Neural cell (in vitro differentiated cells): ENCODE results near the gene KLF12. TPM values are rescaled to one million over a fixed set of nuclear protein-coding genes. Genes with fewer than 3 reads are reported as not detected.
A peak's percentile ranks its signal among the peaks of the same experiment; 100 is the strongest.

Experiments used
- H2AFZ ChIP-seq: fragments of 200-600, 300-800 bp; sonication (generic), shearing (Covaris generic); 2 replicates; pipeline ENCODE4 v1.6.0; 2014; ENCODE audit warnings: low read depth, mild to moderate bottlenecking, antibody characterized with exemption, low read length, moderate library complexity
- H3F3A ChIP-seq: fragments of 200-600 bp; shearing (Covaris generic); 2 replicates; pipeline ENCODE4 v1.6.1; 2016; ENCODE audit warnings: mild to moderate bottlenecking, moderate library complexity, mixed read lengths, antibody characterized with exemption, low read length; ENCODE audit not compliant: insufficient read depth, poor library complexity, severe bottlenecking
- H3K27ac ChIP-seq: fragments of 200-600, 300-800 bp; sonication (generic), shearing (Covaris generic); 2 replicates; pipeline ENCODE4 v1.5.1; 2014; ENCODE audit warnings: mild to moderate bottlenecking, low read length, moderate library complexity
- H3K27me3 ChIP-seq: fragments of 300-800, 200-600 bp; sonication (generic), shearing (Covaris generic); 2 replicates; pipeline ENCODE4 v1.6.0; 2014; ENCODE audit warnings: mild to moderate bottlenecking, low read depth, low read length, moderate library complexity; ENCODE audit not compliant: insufficient read depth
- H3K36me3 ChIP-seq: fragments of 300-800, 200-600 bp; sonication (generic), shearing (Covaris generic); 2 replicates; pipeline ENCODE4 v1.5.1; 2014; ENCODE audit warnings: mild to moderate bottlenecking, antibody characterized with exemption, low read length, moderate library complexity; ENCODE audit not compliant: insufficient read depth
- H3K4me2 ChIP-seq: fragments of 300-800, 200-600 bp; sonication (generic), shearing (Covaris generic); 2 replicates; pipeline ENCODE4 v1.6.0; 2014; ENCODE audit warnings: mild to moderate bottlenecking, low read length
- H3K4me3 ChIP-seq: fragments of 300-800, 200-600 bp; sonication (generic), shearing (Covaris generic); 2 replicates; pipeline ENCODE4 v1.5.1; 2014; ENCODE audit warnings: mild to moderate bottlenecking, low read length, moderate library complexity
- H3K79me2 ChIP-seq: fragments of 200-600 bp; shearing (Covaris generic); replicated peaks from 2 replicates; pipeline ENCODE4 v1.6.0; 2014; ENCODE audit warnings: mild to moderate bottlenecking, low read length, moderate library complexity; ENCODE audit not compliant: insufficient read depth
- H3K9ac ChIP-seq: fragments of 300-800, 200-600 bp; sonication (generic), shearing (Covaris generic); 2 replicates; pipeline ENCODE4 v1.6.1; 2016; ENCODE audit warnings: mild to moderate bottlenecking, low read length, mixed read lengths
- H3K9me2 ChIP-seq: fragments of 200-600 bp; shearing (Covaris generic); 2 replicates; pipeline ENCODE4 v1.6.1; 2016; ENCODE audit warnings: mild to moderate bottlenecking, low read length, mixed read lengths; ENCODE audit not compliant: insufficient read depth
- H3K9me3 ChIP-seq: fragments of 200-600, 300-800 bp; sonication (generic), shearing (Covaris generic); 2 replicates; pipeline ENCODE4 v1.6.1; 2016; ENCODE audit warnings: mild to moderate bottlenecking, mixed run types, low read length, moderate library complexity, mixed read lengths
- H4K20me1 ChIP-seq: fragments of 200-600 bp; shearing (Covaris generic); 2 replicates; pipeline ENCODE4 v1.6.1; 2016; ENCODE audit warnings: mild to moderate bottlenecking, mixed run types; ENCODE audit not compliant: insufficient read depth
- CTCF ChIP-seq: fragments of 450-650 bp; IDR thresholded peaks from 2 replicates; pipeline ENCODE4 v1.5.1; 2014; ENCODE audit warnings: antibody characterized with exemption, mild to moderate bottlenecking, moderate library complexity; ENCODE audit not compliant: poor library complexity, severe bottlenecking
- EP300 ChIP-seq: fragments of 450-650 bp; conservative IDR thresholded peaks from 2 replicates; pipeline ENCODE4 v1.6.1; 2014; ENCODE audit warnings: antibody characterized with exemption, mild to moderate bottlenecking, moderate library complexity; ENCODE audit not compliant: poor library complexity, severe bottlenecking
- EZH2 ChIP-seq: fragments of 200-600, 300-800 bp; shearing (Covaris generic), sonication (generic); IDR thresholded peaks from 2 replicates; pipeline ENCODE4 v1.6.1; 2014; ENCODE audit warnings: antibody characterized with exemption, low read length, borderline replicate concordance, mild to moderate bottlenecking; ENCODE audit not compliant: insufficient read depth, poor library complexity, severe bottlenecking
- MXI1 ChIP-seq: fragments of 450-650 bp; conservative IDR thresholded peaks from 2 replicates; pipeline ENCODE4 v1.6.1; 2014; ENCODE audit warnings: antibody characterized with exemption, mild to moderate bottlenecking; ENCODE audit not compliant: poor library complexity, severe bottlenecking
- POLR2AphosphoS5 ChIP-seq: IDR thresholded peaks from 2 replicates; pipeline ENCODE4 v1.6.1; 2012
- RAD21 ChIP-seq: fragments of 450-650 bp; conservative IDR thresholded peaks from 2 replicates; pipeline ENCODE4 v1.6.1; 2014; ENCODE audit warnings: antibody characterized with exemption, mild to moderate bottlenecking, moderate library complexity
- SMC3 ChIP-seq: fragments of 450-650 bp; conservative IDR thresholded peaks from 2 replicates; pipeline ENCODE4 v1.6.1; 2014; ENCODE audit warnings: antibody characterized with exemption, mild to moderate bottlenecking, moderate library complexity; ENCODE audit not compliant: poor library complexity
- TAF1 ChIP-seq: IDR thresholded peaks from 2 replicates; pipeline ENCODE4 v1.6.1; 2012; ENCODE audit warnings: low read depth
- polyA plus RNA-seq: library from polyadenylated mRNA; depleted of rRNA; stranded (reverse); fragments of >200 nt; gene quantifications from 2 replicates; pipeline ENCODE4 v1.2.3, GENCODE V29; 2014
- TF ChIP-seq, protein P1 (sequence below): IDR thresholded peaks from 2 replicates; pipeline ENCODE4 v1.6.1; 2012; ENCODE audit warnings: borderline replicate concordance

Gene KLF12
- polyA plus RNA-seq, 1 donor from 2014 or later, result 53.5 TPM

GRCh38 chr13:74097116-74097515 lies 37.1 kb downstream of the KLF12 start:
- no peaks in the 10 kb centered on the region for H4K20me1 ChIP-seq
- peak overlapping the region; percentile 10 for H3K4me3 ChIP-seq
- H2AFZ ChIP-seq, result no peak overlapping the region
- no peaks in the 10 kb centered on the region for H3K9me3 ChIP-seq
- H3K36me3 ChIP-seq, result no peaks in the 10 kb centered on the region
- H3K9ac ChIP-seq, result no peak overlapping the region
- H3K27me3 ChIP-seq, result no peaks in the 10 kb centered on the region
- no peak overlapping the region for H3K4me2 ChIP-seq
- H3F3A ChIP-seq, result no peaks in the 10 kb centered on the region
- no peaks in the 10 kb centered on the region for H3K9me2 ChIP-seq
- TF ChIP-seq MXI1, result no peak
- no peak for TF ChIP-seq EZH2
- no peak for TF ChIP-seq CTCF
- no peak for TF ChIP-seq POLR2AphosphoS5
- no peak for TF ChIP-seq RAD21
- TF ChIP-seq SMC3, result no peak
- TF ChIP-seq, protein P1, sequence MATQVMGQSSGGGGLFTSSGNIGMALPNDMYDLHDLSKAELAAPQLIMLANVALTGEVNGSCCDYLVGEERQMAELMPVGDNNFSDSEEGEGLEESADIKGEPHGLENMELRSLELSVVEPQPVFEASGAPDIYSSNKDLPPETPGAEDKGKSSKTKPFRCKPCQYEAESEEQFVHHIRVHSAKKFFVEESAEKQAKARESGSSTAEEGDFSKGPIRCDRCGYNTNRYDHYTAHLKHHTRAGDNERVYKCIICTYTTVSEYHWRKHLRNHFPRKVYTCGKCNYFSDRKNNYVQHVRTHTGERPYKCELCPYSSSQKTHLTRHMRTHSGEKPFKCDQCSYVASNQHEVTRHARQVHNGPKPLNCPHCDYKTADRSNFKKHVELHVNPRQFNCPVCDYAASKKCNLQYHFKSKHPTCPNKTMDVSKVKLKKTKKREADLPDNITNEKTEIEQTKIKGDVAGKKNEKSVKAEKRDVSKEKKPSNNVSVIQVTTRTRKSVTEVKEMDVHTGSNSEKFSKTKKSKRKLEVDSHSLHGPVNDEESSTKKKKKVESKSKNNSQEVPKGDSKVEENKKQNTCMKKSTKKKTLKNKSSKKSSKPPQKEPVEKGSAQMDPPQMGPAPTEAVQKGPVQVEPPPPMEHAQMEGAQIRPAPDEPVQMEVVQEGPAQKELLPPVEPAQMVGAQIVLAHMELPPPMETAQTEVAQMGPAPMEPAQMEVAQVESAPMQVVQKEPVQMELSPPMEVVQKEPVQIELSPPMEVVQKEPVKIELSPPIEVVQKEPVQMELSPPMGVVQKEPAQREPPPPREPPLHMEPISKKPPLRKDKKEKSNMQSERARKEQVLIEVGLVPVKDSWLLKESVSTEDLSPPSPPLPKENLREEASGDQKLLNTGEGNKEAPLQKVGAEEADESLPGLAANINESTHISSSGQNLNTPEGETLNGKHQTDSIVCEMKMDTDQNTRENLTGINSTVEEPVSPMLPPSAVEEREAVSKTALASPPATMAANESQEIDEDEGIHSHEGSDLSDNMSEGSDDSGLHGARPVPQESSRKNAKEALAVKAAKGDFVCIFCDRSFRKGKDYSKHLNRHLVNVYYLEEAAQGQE, result no peak
- TF ChIP-seq EP300, result no peak
- TF ChIP-seq TAF1, result no peak
- H3K27ac ChIP-seq, result no peak overlapping the region
- peaks cover 81% of the 10 kb centered on the region for H3K79me2 ChIP-seq

DNA sequence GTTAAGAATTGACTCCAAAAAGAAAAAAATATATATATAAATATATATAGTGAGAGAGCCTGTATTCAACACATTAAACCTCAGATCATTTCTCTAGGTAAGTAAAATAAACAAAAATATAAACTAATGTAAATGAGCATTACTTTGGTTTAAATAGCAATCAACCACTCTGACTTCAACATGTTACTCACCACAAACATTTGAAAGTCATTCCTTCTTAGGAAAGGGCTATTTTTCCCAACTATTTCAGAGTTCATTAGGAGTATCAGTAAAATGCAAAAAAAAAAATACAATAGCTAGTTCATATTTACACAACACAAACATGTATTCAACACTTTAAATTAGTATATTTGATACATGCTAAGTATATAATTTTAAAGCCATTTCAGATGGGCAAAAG lies 40.5 kb downstream of the KLF12 start:
- Histone ChIP-seq H3K4me3 (no peak overlapping the region), H3K9me2 (no peaks in the 10 kb centered on the region), H3K27ac (no peak overlapping the region), H3K9me3 (no peaks in the 10 kb centered on the region), H3K9ac (no peak overlapping the region), H3K79me2 (peaks cover 80% of the 10 kb centered on the region), H3K36me3 (no peaks in the 10 kb centered on the region), H3K27me3 (no peaks in the 10 kb centered on the region), H3F3A (no peaks in the 10 kb centered on the region), H4K20me1 (no peaks in the 10 kb centered on the region), H2AFZ (no peak overlapping the region), H3K4me2 (no peak overlapping the region)
- TF ChIP-seq RAD21 (no peak), EZH2 (no peak), EP300 (no peak), CTCF (no peak), POLR2AphosphoS5 (no peak), SMC3 (no peak), MXI1 (no peak), TAF1 (no peak)
- TF ChIP-seq, protein P1, result no peak
